Liver (tissue), 3 donors: ENCODE measurements around the gene CYTH3.

Experiments used
- FOXA2 ChIP-seq: IDR thresholded peaks from 2 replicates; pipeline ENCODE4 v1.6.1; 2016; ENCODE audit warnings: antibody characterized with exemption
- JUND ChIP-seq, 2 donors: IDR thresholded peaks; 2 replicates each; pipeline ENCODE4 v1.6.1; 2016; ENCODE audit warnings: antibody characterized with exemption in 2 of 2
- RXRA ChIP-seq, 2 donors: IDR thresholded peaks; 2 replicates each; pipeline ENCODE4 v1.6.1; 2017 to 2018; ENCODE audit warnings: antibody characterized with exemption in 2 of 2, mild to moderate bottlenecking in 1 of 2
- SP1 ChIP-seq: IDR thresholded peaks from 2 replicates; pipeline ENCODE4 v1.6.1; 2018; ENCODE audit warnings: antibody characterized with exemption, mild to moderate bottlenecking
- TF ChIP-seq, protein P1 (sequence below): fragments of 150-350 bp; IDR thresholded peaks from 2 replicates; pipeline ENCODE4 v1.5.1; 2017; ENCODE audit warnings: improper control_type of control experiment, low read depth, low read length; ENCODE audit not compliant: missing input control
- TF ChIP-seq, protein P2 (sequence below): IDR thresholded peaks from 2 replicates; pipeline ENCODE4 v1.6.1; 2016; ENCODE audit warnings: antibody characterized with exemption, mild to moderate bottlenecking
- TF ChIP-seq, protein P3 (sequence below): IDR thresholded peaks from 2 replicates; pipeline ENCODE4 v1.6.1; 2016; ENCODE audit warnings: antibody characterized with exemption
- donor health status: healthy.
- donor health status: healthy.

DNA sequence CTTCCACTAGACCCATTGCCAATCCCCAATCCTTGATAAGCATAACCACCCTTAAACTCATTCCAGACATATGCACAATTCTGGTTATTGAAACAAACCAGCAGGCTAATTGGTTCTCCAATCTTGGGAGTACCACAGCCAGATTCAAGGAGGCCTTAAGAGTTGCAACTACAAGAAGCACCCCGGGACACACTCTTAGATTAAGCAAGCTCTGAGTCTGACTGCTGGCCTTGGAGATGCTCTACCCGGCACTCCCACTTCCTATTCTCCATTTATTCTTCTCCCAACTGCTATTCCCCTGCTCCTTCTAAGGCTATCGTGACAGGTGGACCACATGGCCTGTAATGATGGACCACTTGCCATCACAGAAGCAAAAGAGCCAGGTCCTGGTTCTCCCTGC is 40.3 kb downstream of the CYTH3 start:
- TF ChIP-seq, protein P1, sequence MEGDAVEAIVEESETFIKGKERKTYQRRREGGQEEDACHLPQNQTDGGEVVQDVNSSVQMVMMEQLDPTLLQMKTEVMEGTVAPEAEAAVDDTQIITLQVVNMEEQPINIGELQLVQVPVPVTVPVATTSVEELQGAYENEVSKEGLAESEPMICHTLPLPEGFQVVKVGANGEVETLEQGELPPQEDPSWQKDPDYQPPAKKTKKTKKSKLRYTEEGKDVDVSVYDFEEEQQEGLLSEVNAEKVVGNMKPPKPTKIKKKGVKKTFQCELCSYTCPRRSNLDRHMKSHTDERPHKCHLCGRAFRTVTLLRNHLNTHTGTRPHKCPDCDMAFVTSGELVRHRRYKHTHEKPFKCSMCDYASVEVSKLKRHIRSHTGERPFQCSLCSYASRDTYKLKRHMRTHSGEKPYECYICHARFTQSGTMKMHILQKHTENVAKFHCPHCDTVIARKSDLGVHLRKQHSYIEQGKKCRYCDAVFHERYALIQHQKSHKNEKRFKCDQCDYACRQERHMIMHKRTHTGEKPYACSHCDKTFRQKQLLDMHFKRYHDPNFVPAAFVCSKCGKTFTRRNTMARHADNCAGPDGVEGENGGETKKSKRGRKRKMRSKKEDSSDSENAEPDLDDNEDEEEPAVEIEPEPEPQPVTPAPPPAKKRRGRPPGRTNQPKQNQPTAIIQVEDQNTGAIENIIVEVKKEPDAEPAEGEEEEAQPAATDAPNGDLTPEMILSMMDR: no peak
- no peak for TF ChIP-seq JUND (IDR thresholded peaks at IDR 0.05)
- TF ChIP-seq, protein P2, sequence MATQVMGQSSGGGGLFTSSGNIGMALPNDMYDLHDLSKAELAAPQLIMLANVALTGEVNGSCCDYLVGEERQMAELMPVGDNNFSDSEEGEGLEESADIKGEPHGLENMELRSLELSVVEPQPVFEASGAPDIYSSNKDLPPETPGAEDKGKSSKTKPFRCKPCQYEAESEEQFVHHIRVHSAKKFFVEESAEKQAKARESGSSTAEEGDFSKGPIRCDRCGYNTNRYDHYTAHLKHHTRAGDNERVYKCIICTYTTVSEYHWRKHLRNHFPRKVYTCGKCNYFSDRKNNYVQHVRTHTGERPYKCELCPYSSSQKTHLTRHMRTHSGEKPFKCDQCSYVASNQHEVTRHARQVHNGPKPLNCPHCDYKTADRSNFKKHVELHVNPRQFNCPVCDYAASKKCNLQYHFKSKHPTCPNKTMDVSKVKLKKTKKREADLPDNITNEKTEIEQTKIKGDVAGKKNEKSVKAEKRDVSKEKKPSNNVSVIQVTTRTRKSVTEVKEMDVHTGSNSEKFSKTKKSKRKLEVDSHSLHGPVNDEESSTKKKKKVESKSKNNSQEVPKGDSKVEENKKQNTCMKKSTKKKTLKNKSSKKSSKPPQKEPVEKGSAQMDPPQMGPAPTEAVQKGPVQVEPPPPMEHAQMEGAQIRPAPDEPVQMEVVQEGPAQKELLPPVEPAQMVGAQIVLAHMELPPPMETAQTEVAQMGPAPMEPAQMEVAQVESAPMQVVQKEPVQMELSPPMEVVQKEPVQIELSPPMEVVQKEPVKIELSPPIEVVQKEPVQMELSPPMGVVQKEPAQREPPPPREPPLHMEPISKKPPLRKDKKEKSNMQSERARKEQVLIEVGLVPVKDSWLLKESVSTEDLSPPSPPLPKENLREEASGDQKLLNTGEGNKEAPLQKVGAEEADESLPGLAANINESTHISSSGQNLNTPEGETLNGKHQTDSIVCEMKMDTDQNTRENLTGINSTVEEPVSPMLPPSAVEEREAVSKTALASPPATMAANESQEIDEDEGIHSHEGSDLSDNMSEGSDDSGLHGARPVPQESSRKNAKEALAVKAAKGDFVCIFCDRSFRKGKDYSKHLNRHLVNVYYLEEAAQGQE: no peak
- no peak for TF ChIP-seq SP1
- TF ChIP-seq RXRA (IDR thresholded peaks at IDR 0.05): no peak
- no peak for TF ChIP-seq FOXA2
- TF ChIP-seq, protein P3, sequence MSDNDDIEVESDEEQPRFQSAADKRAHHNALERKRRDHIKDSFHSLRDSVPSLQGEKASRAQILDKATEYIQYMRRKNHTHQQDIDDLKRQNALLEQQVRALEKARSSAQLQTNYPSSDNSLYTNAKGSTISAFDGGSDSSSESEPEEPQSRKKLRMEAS: no peak
